IPS-20b (cell line): Measurements from ENCODE around the gene ZNF135.

Source experiments
- H3K27ac ChIP-seq: one replicate; pipeline ENCODE4 v1.5.1; 2013; ENCODE audit warnings: low read length
- H3K27me3 ChIP-seq: 2 replicates; pipeline ENCODE4 v1.6.1; 2013; ENCODE audit warnings: mild to moderate bottlenecking, low read length, inconsistent platforms; ENCODE audit not compliant: insufficient read depth
- H3K36me3 ChIP-seq: 2 replicates; pipeline ENCODE4 v1.6.1; 2013; ENCODE audit warnings: low read depth, mild to moderate bottlenecking, inconsistent platforms, low read length, moderate library complexity; ENCODE audit not compliant: insufficient read depth
- H3K4me1 ChIP-seq: 2 replicates; pipeline ENCODE4 v1.6.1; 2013; ENCODE audit warnings: mild to moderate bottlenecking, control low read depth, inconsistent platforms, low read length, moderate library complexity; ENCODE audit not compliant: insufficient read depth
- H3K4me3 ChIP-seq: 2 replicates; pipeline ENCODE4 v1.5.1; 2013; ENCODE audit warnings: mild to moderate bottlenecking, low read length, inconsistent platforms
- H3K9ac ChIP-seq: 2 replicates; pipeline ENCODE4 v1.6.1; 2013; ENCODE audit warnings: low read depth, mild to moderate bottlenecking, inconsistent platforms, low read length, moderate library complexity
- H3K9me3 ChIP-seq: 2 replicates; pipeline ENCODE4 v1.6.1; 2013; ENCODE audit warnings: mild to moderate bottlenecking, low read depth, low read length, inconsistent platforms; ENCODE audit not compliant: insufficient read depth

Gene ZNF135

DNA sequence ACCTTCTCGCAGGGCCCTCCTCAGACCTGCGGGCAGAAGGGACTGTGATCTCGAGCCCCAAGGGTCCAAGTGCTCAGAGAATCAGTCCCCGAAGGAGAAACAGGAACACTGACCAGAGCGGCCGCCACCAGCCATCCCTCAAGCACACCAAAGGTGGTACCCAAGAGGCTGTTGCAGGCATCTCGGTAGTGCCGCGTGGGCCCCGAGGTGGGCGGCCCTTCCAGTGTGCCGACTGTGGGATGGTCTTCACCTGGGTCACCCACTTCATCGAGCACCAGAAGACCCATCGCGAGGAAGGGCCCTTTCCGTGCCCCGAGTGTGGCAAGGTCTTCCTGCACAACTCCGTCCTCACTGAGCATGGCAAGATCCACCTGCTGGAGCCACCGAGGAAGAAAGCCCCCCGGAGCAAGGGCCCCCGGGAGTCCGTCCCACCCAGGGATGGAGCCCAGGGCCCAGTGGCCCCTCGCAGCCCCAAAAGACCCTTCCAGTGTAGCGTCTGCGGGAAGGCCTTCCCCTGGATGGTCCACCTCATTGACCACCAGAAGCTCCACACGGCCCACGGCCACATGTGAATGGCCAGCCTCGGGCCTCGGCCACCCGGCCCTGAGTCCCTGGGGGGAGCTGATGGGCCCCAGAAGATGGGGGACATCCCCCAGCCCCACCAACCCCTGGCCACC lies 5.5 kb upstream of the ZNF135 start:
- Histone ChIP-seq H3K27ac (no peak overlapping the region), H3K9me3 (peaks cover 91% of the 10 kb centered on the region), H3K27me3 (no peaks in the 10 kb centered on the region), H3K9ac (no peak overlapping the region), H3K4me3 (no peak overlapping the region), H3K36me3 (no peaks in the 10 kb centered on the region), H3K4me1 (no peaks in the 10 kb centered on the region)

DNA sequence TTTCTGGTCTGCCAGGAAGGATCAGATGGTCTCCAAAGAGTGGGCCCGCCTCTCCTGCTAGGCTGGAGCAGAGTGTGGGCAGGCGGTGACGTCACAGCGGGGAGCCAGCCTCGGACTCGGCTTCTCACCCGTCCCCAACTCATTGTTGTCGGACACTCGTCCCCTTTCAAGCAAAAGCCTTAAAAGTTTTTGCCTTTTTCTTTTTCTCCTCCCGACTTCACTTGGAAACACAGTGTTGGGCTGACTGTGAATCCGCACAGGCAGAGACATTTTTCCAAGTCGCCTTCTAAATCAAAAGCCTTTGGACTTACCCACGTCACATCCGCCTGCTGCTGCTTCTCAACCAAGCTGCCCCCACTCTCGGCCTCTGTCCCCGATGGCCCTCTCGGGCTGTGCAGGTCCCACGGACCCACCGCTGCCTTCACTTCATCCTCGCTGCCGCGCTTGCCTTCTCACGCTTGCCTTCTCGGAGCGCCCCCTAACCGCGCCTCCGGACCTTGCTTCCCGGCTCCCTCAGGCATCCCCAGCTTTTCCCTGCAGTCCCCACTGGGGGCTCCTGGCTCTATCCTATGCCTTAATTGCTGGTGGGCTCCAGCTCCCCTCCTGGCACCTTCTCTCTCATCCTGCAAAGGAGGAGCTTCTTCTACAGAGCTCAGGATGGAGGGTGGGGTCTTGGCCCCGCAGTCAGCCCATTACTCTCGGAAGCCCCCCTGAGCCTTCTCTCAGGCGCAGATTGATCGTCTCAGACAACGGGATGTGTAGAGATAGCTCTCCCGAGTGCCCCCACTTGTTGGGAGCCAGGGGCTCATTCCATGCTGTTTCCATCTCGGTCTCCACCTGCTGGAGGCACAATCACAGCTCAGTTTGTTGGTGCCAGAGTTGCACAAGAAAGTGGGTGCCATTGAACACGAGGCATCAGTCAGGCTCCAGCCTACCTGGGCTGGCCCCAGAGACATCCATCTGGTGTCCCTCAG lies 3.9 kb upstream of the ZNF135 start:
- Histone ChIP-seq H3K4me3 (no peak overlapping the region), H3K27me3 (no peaks in the 10 kb centered on the region), H3K4me1 (no peaks in the 10 kb centered on the region), H3K9me3 (peaks cover 84% of the 10 kb centered on the region), H3K36me3 (no peaks in the 10 kb centered on the region), H3K9ac (no peak overlapping the region), H3K27ac (no peak overlapping the region)

DNA sequence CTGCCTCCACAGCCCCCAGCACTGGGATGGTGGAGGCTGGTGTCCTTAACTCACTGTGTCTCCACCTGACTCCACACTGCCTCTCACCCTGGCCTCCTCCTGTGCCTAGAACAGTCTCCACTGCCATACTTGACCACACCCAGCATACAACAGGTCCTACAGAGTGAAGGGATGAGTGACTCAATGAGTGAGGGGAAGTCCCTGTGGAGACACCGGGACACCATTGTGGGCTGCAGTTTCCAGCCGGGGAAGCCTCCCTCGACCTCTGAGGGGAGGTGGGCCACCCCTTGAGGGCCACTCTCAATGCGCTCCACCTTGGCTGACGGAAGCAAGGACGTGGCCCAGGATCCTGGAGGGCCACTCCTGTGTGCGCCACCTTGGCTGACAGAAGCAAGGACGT lies 2.8 kb upstream of the ZNF135 start:
- H3K9ac ChIP-seq: no peak overlapping the region
- no peaks in the 10 kb centered on the region for H3K27me3 ChIP-seq
- peaks cover 82% of the 10 kb centered on the region for H3K9me3 ChIP-seq
- no peaks in the 10 kb centered on the region for H3K36me3 ChIP-seq
- H3K4me1 ChIP-seq: no peaks in the 10 kb centered on the region
- no peak overlapping the region for H3K27ac ChIP-seq
- no peak overlapping the region for H3K4me3 ChIP-seq

DNA sequence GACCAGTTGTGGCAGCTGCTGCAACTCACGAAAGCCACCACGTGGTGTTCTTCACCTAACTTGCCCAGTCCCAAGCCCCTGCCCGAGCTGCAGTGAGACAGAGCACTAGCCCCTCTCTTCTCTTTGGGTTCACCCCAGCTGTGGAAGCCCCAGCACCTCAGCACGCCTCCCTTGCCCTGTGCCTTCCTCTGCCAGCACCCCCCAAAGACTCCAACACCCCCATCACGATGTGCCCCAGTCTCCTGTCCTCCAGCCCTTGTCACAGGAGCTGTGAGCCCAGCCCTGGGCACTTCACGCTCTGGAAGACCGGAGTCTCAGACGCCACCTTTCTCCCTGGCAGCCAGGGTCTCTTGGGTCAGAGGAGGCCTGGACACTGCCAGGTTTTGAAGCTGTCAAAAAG lies 2.2 kb upstream of the ZNF135 start:
- no peak overlapping the region for H3K9ac ChIP-seq
- peaks cover 78% of the 10 kb centered on the region for H3K9me3 ChIP-seq
- no peaks in the 10 kb centered on the region for H3K27me3 ChIP-seq
- no peak overlapping the region for H3K27ac ChIP-seq
- no peaks in the 10 kb centered on the region for H3K36me3 ChIP-seq
- no peaks in the 10 kb centered on the region for H3K4me1 ChIP-seq
- H3K4me3 ChIP-seq: no peak overlapping the region

DNA sequence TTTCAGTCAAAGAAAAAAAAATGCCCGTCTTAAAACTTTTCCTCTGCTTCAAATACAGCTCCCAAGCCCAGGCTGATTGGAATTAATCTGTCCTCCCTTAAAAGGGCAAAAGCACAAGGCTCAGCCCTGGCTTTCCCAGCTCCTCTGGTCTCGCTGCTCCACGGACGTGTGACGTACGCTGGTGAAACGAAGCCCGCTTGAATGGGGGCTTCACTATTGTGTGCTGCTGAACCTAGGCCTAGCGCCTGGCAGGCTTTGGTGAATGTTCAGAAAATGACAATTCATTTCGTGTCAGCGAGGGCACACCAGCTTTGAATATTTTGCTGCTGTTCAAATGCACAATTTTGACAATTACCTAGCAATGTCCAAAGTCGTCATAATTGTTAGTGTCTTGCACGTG lies 615 bp upstream of the ZNF135 start:
- Histone ChIP-seq H3K9me3 (peaks cover 72% of the 10 kb centered on the region), H3K9ac (no peak overlapping the region; the same call in 1 of the 2 replicates), H3K27ac (no peak overlapping the region), H3K27me3 (no peaks in the 10 kb centered on the region), H3K4me1 (no peaks in the 10 kb centered on the region), H3K36me3 (no peaks in the 10 kb centered on the region), H3K4me3 (peak overlapping the region; percentile 57; the same call in 1 of the 2 replicates)

DNA sequence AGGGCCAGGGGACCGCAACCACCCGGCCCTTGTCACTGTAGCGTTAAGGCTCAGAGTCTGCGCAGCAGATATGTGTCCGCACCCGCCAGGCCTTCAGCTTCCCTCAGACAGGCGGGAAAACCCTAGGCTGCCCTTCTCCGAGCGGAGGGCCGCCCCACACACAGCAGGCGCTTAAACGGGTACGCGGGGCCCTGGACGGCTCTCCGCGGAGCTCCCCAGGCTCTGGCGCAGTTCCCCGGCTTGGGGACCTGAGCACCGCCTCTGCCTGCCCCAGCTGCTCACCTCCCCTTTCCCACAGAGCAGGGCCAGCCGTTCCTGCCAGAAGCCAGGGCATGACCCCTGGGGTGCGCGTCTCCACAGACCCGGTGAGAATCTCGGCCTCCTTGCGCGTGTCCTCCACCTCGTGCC lies 593 bp downstream of the ZNF135 start:
- Histone ChIP-seq H3K4me3 (no peak overlapping the region; the same call in 1 of the 2 replicates), H3K4me1 (no peaks in the 10 kb centered on the region), H3K27me3 (no peaks in the 10 kb centered on the region), H3K27ac (no peak overlapping the region), H3K36me3 (no peaks in the 10 kb centered on the region), H3K9ac (no peak overlapping the region), H3K9me3 (peaks cover 74% of the 10 kb centered on the region)

DNA sequence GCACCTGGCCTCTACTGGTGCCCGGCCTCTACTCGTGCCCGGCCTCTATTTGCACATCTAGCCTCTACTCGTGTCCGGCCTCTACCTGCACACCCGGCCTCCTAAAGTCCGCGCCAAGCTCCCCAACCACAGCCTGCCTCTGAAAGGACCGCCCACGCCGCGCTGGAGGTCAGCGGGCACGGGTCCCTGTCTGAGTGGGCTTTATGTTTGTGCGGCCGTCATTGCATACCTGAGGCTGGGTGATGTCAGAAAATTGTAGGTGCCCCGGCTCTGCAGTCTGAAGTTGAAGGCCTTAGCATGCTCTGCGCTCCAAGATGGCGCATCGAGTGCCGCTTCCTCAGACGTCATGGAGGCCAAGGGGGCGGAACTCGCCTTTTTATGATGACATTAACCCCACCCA lies 1.1 kb downstream of the ZNF135 start:
- no peaks in the 10 kb centered on the region for H3K36me3 ChIP-seq
- H3K27me3 ChIP-seq: no peaks in the 10 kb centered on the region
- no peak overlapping the region for H3K27ac ChIP-seq
- H3K4me1 ChIP-seq: no peaks in the 10 kb centered on the region
- H3K4me3 ChIP-seq: no peak overlapping the region
- peaks cover 74% of the 10 kb centered on the region for H3K9me3 ChIP-seq
- no peak overlapping the region for H3K9ac ChIP-seq

DNA sequence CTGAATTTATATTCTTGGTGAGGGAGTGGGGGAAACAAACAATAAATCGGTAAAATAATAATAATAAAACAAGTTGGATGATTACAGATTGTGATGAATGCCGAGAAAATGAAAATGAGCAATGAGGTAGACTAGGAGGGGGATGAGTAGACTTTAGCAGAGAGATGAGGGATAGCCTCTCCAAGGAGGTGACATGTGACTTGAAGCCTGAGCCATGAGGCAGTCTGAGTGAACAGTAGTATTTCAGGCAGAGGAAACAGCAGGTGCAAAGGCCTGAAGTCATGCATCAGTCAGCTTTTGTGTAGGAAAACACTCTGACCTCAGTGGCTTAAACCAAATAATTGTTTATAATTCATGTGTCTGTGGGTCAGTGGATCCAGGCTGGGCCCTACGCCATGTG lies 4.6 kb downstream of the ZNF135 start:
- H3K9ac ChIP-seq: no peak overlapping the region
- no peak overlapping the region; the same call in 1 of the 2 replicates for H3K4me3 ChIP-seq
- H3K9me3 ChIP-seq: peaks cover 73% of the 10 kb centered on the region
- H3K4me1 ChIP-seq: no peaks in the 10 kb centered on the region
- H3K27ac ChIP-seq: no peak overlapping the region
- no peaks in the 10 kb centered on the region for H3K27me3 ChIP-seq
- no peaks in the 10 kb centered on the region for H3K36me3 ChIP-seq

DNA sequence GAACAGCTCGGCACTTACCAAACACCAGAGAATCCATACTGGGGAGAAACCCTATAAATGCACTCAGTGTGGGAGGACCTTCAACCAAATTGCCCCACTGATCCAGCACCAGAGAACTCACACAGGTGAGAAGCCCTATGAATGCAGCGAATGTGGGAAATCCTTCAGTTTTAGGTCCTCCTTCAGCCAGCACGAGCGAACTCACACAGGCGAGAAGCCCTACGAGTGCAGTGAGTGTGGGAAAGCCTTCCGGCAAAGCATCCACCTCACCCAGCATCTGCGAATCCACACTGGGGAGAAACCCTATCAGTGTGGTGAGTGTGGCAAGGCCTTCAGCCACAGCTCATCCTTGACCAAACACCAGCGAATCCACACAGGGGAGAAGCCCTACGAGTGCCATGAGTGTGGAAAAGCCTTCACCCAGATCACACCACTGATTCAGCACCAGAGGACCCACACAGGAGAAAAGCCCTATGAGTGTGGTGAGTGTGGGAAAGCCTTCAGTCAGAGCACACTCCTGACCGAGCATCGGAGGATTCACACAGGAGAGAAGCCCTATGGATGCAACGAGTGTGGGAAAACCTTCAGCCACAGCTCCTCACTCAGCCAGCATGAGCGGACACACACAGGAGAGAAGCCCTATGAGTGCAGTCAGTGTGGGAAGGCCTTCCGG lies 8.3 kb downstream of the ZNF135 start:
- Histone ChIP-seq H3K36me3 (no peaks in the 10 kb centered on the region), H3K4me3 (no peak overlapping the region; the same call in 1 of the 2 replicates), H3K27me3 (no peaks in the 10 kb centered on the region), H3K4me1 (no peaks in the 10 kb centered on the region), H3K9me3 (peaks cover 92% of the 10 kb centered on the region), H3K27ac (no peak overlapping the region), H3K9ac (no peak overlapping the region)

DNA sequence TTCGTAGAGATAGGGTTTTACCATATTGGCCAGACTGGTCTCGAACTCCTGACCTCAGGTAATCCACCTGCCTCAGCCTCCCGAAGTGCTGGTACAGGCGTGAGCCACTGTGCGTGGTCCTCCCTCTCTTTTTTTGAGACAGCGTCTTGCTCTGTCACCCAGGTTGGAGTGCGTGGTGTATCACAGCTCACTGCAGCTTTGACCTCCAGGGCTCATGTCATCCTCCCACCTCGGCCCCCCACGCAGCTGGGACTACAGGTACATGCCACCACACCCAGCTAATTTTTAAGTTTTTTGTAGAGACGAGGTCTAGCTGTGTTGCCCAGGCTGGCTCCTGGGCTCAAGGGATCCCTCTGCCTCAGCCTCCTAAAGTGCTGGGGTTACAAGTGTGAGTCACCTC lies 20.7 kb downstream of the ZNF135 start:
- H3K4me3 ChIP-seq: no peak overlapping the region
- no peaks in the 10 kb centered on the region for H3K4me1 ChIP-seq
- no peak overlapping the region for H3K27ac ChIP-seq
- no peaks in the 10 kb centered on the region for H3K36me3 ChIP-seq
- no peak overlapping the region for H3K9ac ChIP-seq
- H3K9me3 ChIP-seq: peaks cover 71% of the 10 kb centered on the region
- H3K27me3 ChIP-seq: no peaks in the 10 kb centered on the region

DNA sequence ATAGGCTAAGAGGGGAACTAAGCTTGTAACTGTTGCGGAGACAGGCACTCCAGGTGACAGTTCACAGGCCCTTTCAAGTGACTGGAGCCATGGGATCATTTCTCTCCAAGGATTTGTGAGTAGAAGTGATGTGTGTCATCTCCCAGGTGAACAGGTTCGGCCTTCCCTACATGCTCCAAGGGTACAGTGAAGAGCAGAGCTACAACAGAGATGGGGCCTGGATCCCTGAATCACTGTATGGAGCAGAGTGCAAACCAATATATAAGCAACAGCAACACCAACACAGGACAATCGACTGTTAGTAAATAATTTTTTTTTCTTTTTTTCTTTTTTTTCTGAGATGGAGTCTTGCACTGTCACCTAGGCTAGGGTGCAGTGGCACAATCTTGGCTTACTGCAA lies 23.9 kb downstream of the ZNF135 start:
- Histone ChIP-seq H3K27me3 (no peaks in the 10 kb centered on the region), H3K27ac (no peak overlapping the region), H3K4me3 (no peak overlapping the region), H3K36me3 (peaks cover 9% of the 10 kb centered on the region; the same call in 1 of the 2 replicates), H3K9ac (no peak overlapping the region), H3K4me1 (no peaks in the 10 kb centered on the region), H3K9me3 (peaks cover 64% of the 10 kb centered on the region)
